GM18907 (cell line): ENCODE measurements around the gene CD300LF.

Experiments
- ATAC-seq: cut with Tn5 transposase; IDR thresholded peaks from one replicate; pipeline ENCODE4 v1.9.1; 2021; ENCODE audit warnings: mild to moderate bottlenecking, moderate library complexity; ENCODE audit not compliant: unreplicated experiment

Gene CD300LF

DNA sequence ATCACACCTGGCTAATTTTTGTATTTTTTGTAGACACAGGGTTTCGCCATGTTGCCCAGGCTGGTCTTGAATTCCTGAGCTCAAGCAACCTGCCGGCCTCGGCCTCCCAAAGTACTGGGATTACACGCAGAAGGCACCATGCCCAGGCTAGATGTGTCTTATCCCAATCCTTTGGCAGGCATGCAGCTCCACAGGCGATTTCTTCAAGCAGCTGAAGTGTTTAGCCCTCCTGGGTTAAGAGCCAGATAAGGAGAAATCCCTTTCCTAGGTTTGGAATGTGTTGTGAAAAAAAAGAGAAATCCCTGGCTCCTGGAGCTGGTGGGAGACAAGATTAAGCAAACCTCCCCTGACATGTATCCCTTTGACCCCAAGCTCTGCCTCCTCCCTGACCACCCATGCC lies 33.7 kb upstream of the CD300LF start:
- ATAC-seq: no peak

DNA sequence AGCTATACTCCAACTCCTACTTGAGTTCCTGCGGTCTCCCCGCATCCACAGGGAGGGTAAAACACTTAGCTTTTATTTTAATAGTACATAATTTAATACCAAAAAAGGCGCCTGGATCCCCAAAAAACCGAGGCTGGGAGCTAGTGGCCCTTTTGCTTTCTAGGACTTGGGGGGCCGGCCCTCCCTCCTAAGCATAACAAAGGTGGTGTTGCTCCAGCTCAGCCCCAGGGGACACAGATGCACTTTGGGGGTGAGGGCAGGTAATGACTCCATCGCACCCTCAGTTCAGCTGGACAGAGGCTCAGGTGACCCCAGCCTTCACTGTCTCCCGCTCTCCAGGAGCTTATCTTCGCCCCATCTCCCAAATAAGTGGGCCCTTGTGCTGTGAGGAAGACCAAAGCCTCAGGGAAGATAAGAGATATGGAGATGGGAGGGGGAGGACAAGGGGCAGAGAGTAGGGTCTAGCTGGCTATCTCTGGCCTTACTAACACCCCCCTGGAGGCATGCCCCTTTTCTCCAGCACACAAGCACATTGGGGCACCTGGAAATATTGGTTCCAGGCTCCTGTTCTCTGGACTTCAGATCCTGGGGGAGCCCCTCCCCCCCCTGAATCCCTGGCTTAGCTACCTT lies 32.9 kb upstream of the CD300LF start:
- ATAC-seq: no peak

GRCh38 chr17:74744714-74745547 lies 32.2 kb upstream of the CD300LF start:
- no peak for ATAC-seq

- no peak for ATAC-seq
Observed at GRCh38 chr17:74744349-74744713, 31.6 kb upstream of the CD300LF start.

DNA sequence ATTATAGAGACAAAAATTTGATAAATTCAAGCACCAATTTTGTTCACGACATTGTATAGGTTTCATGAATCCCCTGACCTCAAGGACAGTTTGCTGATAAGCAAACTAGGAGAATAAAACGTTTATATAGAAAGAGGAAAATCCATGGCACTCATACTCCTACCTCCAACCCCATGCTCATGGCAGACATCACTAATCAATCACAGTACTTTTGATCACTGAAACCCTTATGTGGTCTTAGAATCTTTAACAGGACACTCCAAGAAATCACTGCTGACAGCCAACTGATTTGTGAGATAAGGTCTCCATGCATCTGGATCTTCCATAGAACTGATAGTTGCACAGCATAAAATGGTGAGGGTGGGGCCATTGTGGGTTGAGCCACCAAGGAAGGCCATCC lies 31.0 kb upstream of the CD300LF start:
- no peak for ATAC-seq

DNA sequence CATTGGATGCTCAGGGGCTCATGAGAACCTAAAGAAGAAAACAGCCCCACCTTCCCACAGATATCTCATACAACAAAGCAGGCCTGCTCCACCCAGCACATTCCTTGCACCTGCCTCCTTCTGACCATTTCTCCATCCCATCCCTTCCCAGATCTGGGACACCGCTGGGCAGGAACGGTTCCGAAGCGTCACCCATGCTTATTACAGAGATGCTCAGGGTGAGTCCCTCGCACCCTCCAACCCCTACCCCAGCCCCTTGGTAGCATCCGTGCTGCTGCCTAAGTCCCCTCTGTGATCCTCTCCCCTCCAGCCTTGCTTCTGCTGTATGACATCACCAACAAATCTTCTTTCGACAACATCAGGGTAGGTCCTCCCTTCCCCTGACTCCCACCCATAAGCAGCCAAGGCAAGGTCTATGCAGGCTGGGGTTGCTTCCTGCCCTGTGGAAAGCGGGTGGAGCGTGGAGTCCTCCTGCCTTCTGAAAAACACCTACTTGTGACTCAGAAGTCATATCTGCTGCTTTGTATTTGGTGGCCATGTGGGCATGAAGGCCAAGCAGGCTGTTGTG lies 30.3 kb upstream of the CD300LF start:
- ATAC-seq: no peak

DNA sequence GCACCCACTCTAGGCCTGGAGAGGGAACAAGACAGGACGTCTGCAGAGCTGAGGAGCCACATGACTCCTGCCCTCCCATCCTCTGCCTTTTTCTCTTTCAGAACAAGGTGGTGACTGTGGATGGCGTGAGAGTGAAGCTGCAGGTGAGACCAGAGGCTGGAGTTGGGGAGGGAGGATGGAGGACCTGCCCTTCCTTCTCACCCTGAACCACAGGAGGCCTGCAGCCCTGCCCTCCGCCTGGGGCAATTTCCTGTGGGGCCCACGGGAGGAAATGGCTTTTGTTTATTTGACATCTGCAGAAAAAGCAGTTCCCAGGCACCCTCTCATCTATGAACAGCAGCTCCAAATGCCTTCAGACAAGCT lies 29.4 kb upstream of the CD300LF start:
- ATAC-seq: no peak

DNA sequence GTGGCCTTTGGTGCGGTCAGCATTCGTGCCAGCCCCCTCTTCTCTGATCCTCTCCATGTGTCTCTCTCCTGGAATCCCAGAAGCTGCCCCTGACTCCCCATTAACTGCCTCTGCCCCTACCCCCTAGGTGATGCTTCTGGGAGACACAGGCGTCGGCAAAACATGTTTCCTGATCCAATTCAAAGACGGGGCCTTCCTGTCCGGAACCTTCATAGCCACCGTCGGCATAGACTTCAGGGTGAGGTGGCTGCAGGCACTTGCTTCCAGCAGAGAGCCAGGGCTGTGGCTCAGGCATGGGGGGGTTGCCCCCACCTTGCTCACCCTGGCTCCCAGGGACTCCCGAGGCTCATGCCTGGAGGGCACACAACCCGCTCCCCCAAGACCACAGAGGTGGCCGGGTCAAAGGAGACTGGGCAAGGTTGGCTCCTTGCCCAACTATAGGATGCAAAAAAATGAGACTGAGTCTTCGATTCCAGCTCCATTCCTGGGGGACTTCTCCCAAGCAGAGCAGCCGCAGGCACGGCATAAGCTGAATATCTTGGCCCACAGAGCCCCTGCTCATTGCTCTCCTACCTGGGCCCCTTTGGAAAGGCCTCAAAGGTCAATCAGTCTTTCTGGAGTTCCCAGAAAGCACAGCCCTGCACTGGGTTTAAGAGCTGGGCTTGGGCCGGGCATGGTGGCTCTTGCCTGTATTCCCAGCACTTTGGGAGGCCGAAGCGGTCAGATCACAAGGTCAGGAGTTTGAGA lies 28.1 kb upstream of the CD300LF start:
- ATAC-seq: no peak

DNA sequence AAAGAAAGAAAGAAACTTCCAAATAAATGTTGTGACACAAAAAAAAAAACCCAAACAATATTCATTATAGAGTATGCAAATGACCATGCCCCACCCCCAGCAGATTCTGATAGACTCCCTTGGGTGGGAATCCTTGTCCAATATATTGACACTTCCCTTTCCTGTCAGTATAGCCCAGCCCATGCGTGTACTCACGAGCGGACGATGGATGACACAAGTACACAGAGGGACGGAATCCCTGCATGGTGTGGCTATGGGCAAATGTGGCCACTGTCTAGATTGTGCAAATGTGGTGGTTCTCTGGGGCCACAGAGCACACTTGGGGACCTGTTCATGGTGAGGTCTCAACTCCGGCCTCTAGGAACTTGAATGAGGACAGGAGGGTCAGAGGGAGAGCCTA lies 27.4 kb upstream of the CD300LF start:
- ATAC-seq: no peak

DNA sequence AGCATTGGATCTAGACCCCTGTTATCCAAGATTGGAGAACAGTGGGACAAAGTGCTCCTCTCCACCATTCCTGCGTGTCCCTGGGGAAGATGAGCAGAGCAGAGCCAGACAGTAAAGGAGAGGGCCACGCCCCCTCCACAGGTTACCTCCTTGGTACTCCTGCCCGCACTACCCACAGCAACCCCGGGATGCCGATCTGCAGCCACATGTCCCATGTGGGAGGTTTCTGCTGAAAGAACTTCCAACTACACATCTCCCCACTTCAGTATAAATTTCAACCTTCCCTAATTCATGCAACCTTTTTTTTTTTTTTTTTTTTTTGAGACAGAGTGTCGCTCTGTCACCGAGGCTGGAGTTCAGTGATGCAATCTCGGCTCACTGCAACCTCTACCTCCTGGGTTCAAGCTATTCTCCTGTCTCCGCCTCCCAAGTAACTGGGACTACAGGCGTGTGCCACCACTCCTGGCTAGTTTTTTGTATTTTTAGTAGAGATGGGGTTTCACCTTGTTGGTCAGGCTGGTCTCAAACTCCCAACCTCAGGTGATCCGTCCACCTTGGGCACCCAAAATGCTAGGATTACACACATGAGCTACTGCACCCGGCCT lies 26.6 kb upstream of the CD300LF start:
- ATAC-seq: no peak

- peak; percentile 53 for ATAC-seq
Observed at GRCh38 chr17:74738051-74738996, 25.6 kb upstream of the CD300LF start.

DNA sequence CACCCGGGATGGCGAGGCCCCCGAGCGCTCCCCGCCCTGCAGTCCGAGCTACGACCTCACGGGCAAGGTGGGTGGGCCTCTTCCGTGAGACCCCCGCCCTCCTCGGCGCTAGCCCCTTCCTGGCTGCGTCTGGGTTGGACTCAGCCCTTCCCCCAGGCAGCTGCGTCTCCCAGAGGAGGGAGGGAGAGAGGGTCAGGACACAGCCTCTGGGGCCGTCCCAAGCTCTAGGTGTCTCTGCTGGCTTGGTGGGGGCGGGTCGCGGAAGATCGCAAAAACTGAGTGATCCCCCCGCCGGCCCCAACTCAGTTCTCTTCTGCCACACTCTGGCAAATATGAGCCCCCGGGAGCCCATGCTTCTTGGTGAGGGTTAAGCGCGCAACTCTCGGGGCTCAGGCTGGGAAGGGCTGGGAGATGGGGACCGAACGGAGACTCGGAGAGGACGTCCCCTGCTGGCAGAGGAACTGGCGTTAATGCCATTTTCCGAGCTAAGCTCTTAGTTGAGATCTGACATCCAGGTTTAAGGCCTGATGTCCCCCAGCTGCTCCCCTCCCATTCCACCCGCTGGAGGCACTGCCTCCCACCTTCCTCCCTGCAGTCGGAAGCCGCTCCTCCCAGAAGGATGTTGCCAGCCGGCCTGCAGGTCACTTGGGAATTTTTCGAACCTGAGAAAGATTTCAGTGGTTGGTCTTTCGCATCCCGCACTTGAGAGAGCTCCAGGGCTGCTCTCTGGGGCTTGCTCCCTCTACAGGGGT lies 24.8 kb upstream of the CD300LF start:
- ATAC-seq: no peak

DNA sequence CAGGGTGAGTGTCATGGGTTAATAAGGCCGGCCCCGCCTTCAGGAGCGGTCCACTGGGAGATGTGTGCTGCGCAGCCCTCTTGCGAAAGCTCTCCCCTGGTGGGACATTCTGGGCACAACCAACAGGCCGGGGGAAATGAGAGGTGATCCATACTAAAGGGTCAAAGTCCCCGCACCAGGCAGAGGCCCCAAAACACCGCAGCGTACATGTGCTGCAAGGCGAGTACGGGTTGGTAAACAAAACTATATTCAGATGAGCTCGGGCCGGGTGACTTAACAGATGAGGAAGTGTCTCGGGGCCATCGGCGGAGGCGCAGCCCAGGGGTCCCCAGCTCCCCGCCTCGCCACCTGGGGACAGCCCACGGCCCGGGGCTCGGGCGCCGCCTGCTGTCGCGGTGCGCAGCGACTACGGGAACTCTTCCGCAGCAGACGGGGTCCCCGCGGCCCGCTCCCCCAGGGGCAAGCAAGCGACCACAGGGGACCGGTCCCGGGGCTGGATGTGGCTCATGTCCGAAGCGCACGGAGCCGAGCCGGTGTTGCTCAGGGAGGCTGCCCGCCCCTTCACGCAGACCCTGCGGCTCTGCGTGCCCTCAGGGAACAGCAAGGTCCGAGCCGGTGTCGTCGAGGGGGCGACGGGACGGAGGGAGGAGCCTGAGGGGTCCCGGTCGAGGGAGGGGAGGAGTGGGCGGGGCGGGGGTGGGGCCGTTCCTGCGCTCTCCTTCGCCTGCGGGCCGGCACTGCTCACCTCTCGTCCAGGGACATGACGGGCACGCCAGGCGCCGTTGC lies 24.0 kb upstream of the CD300LF start, which contains the start of gene RAB37:
Gene RAB37, plus strand, starts transcription at position 744 of the 786 bp plus-strand sequence. Its CDS starts 17 bp downstream, at position 761.
- peak; percentile 43 for ATAC-seq

DNA sequence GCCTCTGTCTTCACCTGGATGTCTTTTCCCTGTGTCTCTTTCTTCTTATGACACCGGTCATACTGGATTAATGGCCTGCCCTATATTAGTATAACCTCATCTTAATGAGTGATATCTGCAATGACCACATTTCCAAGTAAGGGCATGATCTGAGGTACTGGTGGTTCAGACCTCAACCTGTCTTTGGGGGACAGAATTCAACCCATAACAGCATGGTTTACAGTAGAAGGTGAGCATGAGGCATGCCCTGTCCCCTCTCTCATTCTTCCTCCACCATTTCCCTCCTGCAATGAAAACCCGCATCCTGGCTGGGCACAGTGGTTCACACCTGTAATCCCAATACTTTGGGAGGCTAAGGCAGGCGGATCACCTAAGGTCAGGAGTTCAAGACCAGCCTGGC lies 21.5 kb upstream of the CD300LF start:
- no peak for ATAC-seq

DNA sequence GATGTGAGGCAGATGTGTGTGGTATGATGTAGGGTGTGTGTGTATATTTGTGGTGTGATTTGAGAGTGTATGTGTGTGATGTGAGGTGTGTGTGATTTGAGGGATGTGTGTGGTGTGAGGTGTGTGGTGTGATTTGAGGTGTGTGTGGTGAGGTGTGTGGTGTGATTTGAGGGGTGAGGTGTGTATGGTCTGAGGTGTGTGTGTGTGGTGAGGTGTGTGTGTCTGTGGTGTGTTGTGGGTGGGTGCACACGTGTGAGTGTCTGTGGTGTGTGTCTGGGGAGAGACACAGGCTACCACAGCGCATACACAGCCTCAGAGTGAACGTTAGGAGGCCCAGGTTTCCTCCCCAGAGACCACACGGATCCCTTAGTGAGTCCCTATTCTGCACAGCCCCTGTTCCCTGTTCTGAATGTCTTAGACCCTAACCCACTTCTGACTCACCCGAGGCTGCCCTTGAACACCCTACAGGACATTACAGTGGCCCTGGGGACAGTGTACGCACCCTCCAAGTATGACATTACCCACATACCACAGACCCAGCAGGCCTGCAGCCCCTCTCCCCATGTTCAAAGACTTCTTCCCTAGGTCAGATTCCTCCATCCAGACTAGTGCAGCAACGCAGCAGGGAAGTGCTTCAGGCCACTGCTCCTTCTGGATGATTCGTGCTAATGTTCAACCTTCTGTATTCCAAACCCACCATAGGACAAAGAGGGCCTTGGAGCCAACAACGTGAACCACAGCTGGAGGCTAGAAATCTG lies 20.8 kb upstream of the CD300LF start:
- ATAC-seq: no peak

DNA sequence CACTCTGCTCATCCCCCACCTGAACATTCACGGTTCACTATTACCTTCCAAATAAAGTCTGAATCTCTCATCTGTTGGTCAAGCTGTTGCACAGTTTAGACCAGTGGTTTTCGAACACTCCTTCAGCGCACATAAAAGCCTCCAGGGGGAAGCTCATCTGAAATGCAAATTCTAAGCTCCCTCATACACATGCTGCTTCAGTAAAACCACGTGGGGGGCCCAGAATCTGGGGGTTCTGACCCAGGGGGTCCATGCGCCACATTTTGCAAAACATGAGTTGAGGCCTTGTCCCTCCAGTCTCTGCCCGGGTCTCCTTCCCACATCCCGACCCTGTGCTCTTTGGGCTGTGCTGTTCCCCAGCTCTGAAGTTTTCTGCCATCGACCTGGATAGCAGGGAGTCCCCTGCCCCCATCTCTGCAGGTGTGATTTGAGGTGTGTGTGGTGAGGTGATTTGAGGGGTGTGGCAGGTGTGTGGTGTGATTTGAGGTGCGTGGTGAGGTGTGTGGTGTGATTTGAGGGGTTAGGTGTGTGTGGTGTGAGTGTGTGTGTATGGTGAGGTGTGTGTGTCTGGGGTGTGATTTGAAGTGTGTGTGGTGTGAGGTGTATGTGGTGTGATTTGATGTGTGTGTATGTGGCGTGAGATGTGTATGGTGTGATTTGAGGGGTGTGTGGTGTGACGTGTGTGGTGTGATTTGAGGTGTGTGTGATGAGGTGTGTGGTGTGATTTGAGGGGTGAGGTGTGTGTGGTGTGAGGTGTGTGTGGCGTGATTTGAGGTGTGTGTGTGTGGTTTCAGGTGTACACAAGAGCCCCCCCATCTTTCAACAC lies 19.5 kb upstream of the CD300LF start:
- ATAC-seq: no peak

- ATAC-seq: no peak
Observed at GRCh38 chr17:74731347-74731605, 18.6 kb upstream of the CD300LF start.
